Measurements from ENCODE around the gene WHRN. TPM values are rescaled to one million over a fixed set of nuclear protein-coding genes. Genes with fewer than 3 reads are reported as not detected.
A peak's percentile ranks its signal among the peaks of the same experiment; 100 is the strongest.

The WHRN gene
- total RNA-seq, 2 experiments from 2014 or later: 1.9 to 2.1 TPM

GRCh38 chr9:114369216-114370130, 135.8 kb downstream of the WHRN start:
- intact Hi-C loops (cut with micrococcal nuclease): loop anchor here (5.0 to 10.0 kb wide), 2 partner anchors 32 to 855 kb away; no protein-coding TSS in a partner anchor

GRCh38 chr9:114367772-114368569, 137.3 kb downstream of the WHRN start:
- H3K4me3 Mint-ChIP-seq: no peak overlapping the region
- no peaks in the 10 kb centered on the region for H3K27me3 Mint-ChIP-seq (ENCODE audit: low read depth)

More at GRCh38 chr9:114369216-114370130, 135.8 kb downstream of the WHRN start:
- H3K27ac Mint-ChIP-seq: peak overlapping the region; percentile 13
- peaks cover 70% of the 10 kb centered on the region for H3K36me3 Mint-ChIP-seq (ENCODE audit: low read depth)
- DNase-seq: no peak
- H3K4me3 Mint-ChIP-seq: no peak overlapping the region
- no peaks in the 10 kb centered on the region for H3K27me3 Mint-ChIP-seq (ENCODE audit: low read depth)
- peaks cover 86% of the 10 kb centered on the region for H3K4me1 Mint-ChIP-seq (ENCODE audit: low read depth)
- no peaks in the 10 kb centered on the region for H3K9me3 Mint-ChIP-seq
- CTCF ChIA-PET: interaction anchor here (0.9 to 2.8 kb wide), 3 partner anchors 14 to 36 kb away, joined by 3 to 23 read pairs (median 4); no protein-coding TSS in a partner anchor

GRCh38 chr9:114367366-114367765, 137.9 kb downstream of the WHRN start:
- Mint-ChIP-seq H3K27me3 (ENCODE audit: low read depth) (no peaks in the 10 kb centered on the region), H3K27ac (peak overlapping the region; percentile 93), H3K4me3 (no peak overlapping the region), H3K4me1 (ENCODE audit: low read depth) (peaks cover 83% of the 10 kb centered on the region), H3K9me3 (no peaks in the 10 kb centered on the region), H3K36me3 (ENCODE audit: low read depth) (peaks cover 74% of the 10 kb centered on the region)
- intact Hi-C loops (cut with micrococcal nuclease): no loop called here
- CTCF ChIA-PET: interaction anchor here (1.0 to 2.8 kb wide), 3 partner anchors 12 to 28 kb away, joined by 3 to 23 read pairs (median 5); no protein-coding TSS in a partner anchor
- no peak for DNase-seq

More at GRCh38 chr9:114367772-114368569, 137.3 kb downstream of the WHRN start:
- H3K9me3 Mint-ChIP-seq: no peaks in the 10 kb centered on the region
- DNase-seq: no peak
- peaks cover 87% of the 10 kb centered on the region for H3K4me1 Mint-ChIP-seq (ENCODE audit: low read depth)
- peak overlapping the region; percentile 93 for H3K27ac Mint-ChIP-seq
- intact Hi-C loops (cut with micrococcal nuclease): no loop called here
- peaks cover 75% of the 10 kb centered on the region for H3K36me3 Mint-ChIP-seq (ENCODE audit: low read depth)
- CTCF ChIA-PET: interaction anchor here (0.9 to 2.8 kb wide), 5 partner anchors 12 to 38 kb away, joined by 3 to 23 read pairs (median 4); no protein-coding TSS in a partner anchor

DNA sequence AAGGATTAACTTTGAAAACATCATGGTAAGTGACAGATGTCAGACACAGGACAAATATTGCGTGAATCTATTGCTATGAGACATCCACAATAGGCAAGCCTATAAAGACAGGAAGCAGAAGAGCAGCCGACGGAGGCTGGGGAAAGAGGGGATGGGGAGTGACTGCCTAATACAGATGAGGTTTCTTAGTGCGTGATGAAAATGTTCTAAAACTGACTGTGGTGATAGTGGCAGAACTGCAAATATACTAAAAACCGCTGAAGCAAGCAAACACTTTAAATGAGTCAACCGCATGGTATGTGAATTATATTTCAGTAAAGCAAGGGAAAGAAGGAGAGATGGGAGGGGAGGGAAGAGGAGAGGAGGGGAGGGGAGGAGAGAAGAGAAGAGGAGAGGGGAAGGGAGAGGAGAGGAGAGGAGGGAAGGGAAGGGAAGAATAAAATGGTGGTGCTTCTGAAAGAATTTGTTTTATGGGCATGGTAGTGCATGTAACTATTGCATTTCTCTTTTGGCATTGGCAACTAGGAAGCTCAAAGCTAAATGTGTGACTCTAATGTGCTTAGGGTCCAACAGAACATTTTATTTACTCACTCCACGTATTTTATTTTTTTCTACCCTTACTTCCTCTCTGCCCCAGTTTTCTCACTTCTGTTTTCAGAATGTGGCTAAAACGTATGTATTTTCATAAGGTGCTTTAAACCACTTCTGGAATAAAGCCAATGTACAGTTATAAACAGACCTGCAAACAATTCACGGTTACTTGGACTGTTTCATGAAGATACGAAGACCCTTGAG, 138.7 kb downstream of the WHRN start:
- peaks cover 77% of the 10 kb centered on the region for H3K4me1 Mint-ChIP-seq (ENCODE audit: low read depth)
- peaks cover 70% of the 10 kb centered on the region for H3K36me3 Mint-ChIP-seq (ENCODE audit: low read depth)
- no peaks in the 10 kb centered on the region for H3K27me3 Mint-ChIP-seq (ENCODE audit: low read depth)
- intact Hi-C loops (cut with micrococcal nuclease): loop anchor here (1.0 kb wide), 2 partner anchors 17 to 19 kb away; no protein-coding TSS in a partner anchor
- peak overlapping the region; percentile 93 for H3K27ac Mint-ChIP-seq
- peak; percentile 70 for DNase-seq
- H3K9me3 Mint-ChIP-seq: no peaks in the 10 kb centered on the region
- CTCF ChIA-PET: interaction anchor here (1.2 to 2.8 kb wide), 3 partner anchors 18 to 29 kb away, joined by 3 to 23 read pairs (median 9); partner anchors contain the start of gene AKNA
- H3K4me3 Mint-ChIP-seq: peak overlapping the region; percentile 25

GRCh38 chr9:114365194-114365593, 140.1 kb downstream of the WHRN start:
- H3K4me1 Mint-ChIP-seq (ENCODE audit: low read depth): peaks cover 73% of the 10 kb centered on the region
- no peak for DNase-seq
- no peak overlapping the region for H3K4me3 Mint-ChIP-seq
- H3K27ac Mint-ChIP-seq: peak overlapping the region; percentile 94
- no peaks in the 10 kb centered on the region for H3K9me3 Mint-ChIP-seq
- H3K36me3 Mint-ChIP-seq (ENCODE audit: low read depth): peaks cover 74% of the 10 kb centered on the region
- no peaks in the 10 kb centered on the region for H3K27me3 Mint-ChIP-seq (ENCODE audit: low read depth)
- CTCF ChIA-PET: interaction anchor here (0.6 to 2.4 kb wide), 6 partner anchors 13 to 1056 kb away, joined by 3 to 9 read pairs (median 4); partner anchors contain the start of gene AKNA
- intact Hi-C loops (cut with micrococcal nuclease): no loop called here

DNA sequence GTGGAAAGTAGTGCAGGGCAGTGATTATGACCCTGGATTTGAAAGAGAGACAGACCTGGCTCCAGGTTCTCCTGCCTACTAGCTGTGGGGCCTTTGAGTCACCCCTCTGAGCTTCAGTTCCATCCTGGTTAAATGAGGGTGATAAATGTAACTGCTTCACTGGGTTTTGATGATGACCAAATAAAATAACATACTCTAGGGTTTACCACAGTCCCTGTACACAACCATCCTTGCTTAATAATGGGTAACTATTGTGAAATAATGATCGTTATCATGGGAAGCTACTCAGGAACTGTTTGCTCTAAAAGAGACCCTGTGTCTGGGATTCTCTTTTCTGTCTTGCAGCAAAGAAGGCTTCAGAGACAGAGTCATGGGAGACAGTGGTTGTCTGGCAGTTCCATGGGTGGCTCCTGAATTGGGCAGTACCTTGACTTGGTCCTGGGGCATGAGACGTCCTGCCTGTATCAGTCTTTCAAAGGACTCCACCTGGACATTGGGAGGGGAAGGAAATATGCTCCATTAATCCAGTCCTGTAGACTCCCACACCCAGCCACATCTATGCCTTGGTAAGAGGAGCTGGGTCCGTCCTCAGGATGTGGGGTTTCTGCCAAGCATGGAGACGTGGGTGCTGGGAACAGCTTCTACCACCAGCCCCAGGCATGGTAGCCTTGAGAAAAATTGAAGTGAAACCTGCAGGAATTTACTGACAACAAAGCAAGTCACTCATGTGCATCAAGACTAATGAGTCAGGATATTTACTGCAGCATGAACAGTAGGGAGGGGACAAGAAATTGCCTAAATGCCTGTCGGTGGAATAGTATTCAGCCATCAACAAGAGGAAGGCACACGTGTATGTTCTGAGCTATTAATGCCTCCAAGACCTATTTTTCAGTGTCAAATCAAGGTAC, 140.9 kb downstream of the WHRN start:
- intact Hi-C loops (cut with micrococcal nuclease): no loop called here
- CTCF ChIA-PET: interaction anchor here (1.2 to 2.4 kb wide), 6 partner anchors 13 to 42 kb away, joined by 3 to 9 read pairs (median 6); partner anchors contain the start of gene AKNA
- H3K9me3 Mint-ChIP-seq: no peaks in the 10 kb centered on the region
- peaks cover 76% of the 10 kb centered on the region for H3K36me3 Mint-ChIP-seq (ENCODE audit: low read depth)
- H3K27ac Mint-ChIP-seq: peak overlapping the region; percentile 94
- no peaks in the 10 kb centered on the region for H3K27me3 Mint-ChIP-seq (ENCODE audit: low read depth)
- peaks cover 73% of the 10 kb centered on the region for H3K4me1 Mint-ChIP-seq (ENCODE audit: low read depth)
- H3K4me3 Mint-ChIP-seq: no peak overlapping the region
- DNase-seq: no peak

DNA sequence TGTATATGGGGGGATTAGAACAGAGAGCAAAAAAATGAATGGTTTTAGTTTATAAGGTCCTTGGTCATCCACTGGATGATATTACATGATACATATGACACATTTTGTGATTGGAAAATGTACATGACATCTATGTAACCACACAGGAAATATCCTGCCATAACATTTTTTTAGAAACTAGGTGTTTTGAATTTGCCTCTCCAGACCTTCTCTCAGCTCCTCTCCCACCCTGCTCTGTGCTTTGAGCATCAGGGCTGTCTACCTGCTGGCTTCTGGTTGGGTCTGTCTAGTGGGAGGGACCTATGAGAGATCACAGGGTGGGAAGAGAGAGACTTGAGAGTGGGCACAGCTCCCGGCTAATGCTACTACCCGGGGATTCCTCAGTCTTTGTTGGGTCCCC, 141.8 kb downstream of the WHRN start:
- no peaks in the 10 kb centered on the region for H3K9me3 Mint-ChIP-seq
- no peak for DNase-seq
- H3K27ac Mint-ChIP-seq: peak overlapping the region; percentile 94
- H3K27me3 Mint-ChIP-seq (ENCODE audit: low read depth): no peaks in the 10 kb centered on the region
- peaks cover 73% of the 10 kb centered on the region for H3K4me1 Mint-ChIP-seq (ENCODE audit: low read depth)
- H3K36me3 Mint-ChIP-seq (ENCODE audit: low read depth): peaks cover 83% of the 10 kb centered on the region
- intact Hi-C loops (cut with micrococcal nuclease): loop anchor here (1.0 kb wide), 1 partner anchor 9 kb away; no protein-coding TSS in a partner anchor
- H3K4me3 Mint-ChIP-seq: no peak overlapping the region
- CTCF ChIA-PET: interaction anchor here (1.1 to 1.7 kb wide), 6 partner anchors 10 to 31 kb away, joined by 3 to 7 read pairs (median 4); no protein-coding TSS in a partner anchor

- Mint-ChIP-seq H3K36me3 (ENCODE audit: low read depth) (peaks cover 80% of the 10 kb centered on the region), H3K4me1 (ENCODE audit: low read depth) (peaks cover 68% of the 10 kb centered on the region), H3K27ac (peak overlapping the region; percentile 94), H3K4me3 (no peak overlapping the region), H3K27me3 (ENCODE audit: low read depth) (no peaks in the 10 kb centered on the region), H3K9me3 (no peaks in the 10 kb centered on the region)
- CTCF ChIA-PET: interaction anchor here (1.1 to 1.7 kb wide), 4 partner anchors 9 to 25 kb away, joined by 3 to 5 read pairs (median 4); no protein-coding TSS in a partner anchor
- intact Hi-C loops (cut with micrococcal nuclease): no loop called here
- DNase-seq: no peak
These were observed 142.9 kb downstream of the WHRN start for GRCh38 chr9:114362394-114362793.

DNA sequence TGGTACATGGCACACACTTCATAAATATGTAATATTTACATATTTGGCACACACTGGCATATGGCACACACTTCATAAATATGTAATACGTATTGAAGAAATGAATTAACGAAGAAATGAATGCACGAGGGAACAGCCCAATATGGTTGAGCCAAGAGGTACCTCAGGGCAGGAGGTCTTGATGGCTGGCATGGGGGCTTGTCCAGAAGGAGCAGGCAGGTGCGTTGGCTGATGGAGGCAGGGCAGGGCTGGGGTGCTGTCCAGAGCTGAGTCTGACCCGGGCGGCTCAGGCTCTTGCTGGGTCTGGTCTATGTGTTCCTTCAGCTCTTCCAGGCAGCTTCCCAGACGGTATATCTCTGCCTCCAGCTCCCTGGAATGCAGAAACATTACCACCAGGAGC, 143.7 kb downstream of the WHRN start:
- H3K27me3 Mint-ChIP-seq (ENCODE audit: low read depth): no peaks in the 10 kb centered on the region
- no peaks in the 10 kb centered on the region for H3K9me3 Mint-ChIP-seq
- H3K27ac Mint-ChIP-seq: peak overlapping the region; percentile 75
- no peak overlapping the region for H3K4me3 Mint-ChIP-seq
- CTCF ChIA-PET: interaction anchor here (0.7 to 1.7 kb wide), 3 partner anchors 8 to 47 kb away, joined by 3 to 5 read pairs (median 4); no protein-coding TSS in a partner anchor
- no peak for DNase-seq
- intact Hi-C loops (cut with micrococcal nuclease): no loop called here
- H3K36me3 Mint-ChIP-seq (ENCODE audit: low read depth): peaks cover 74% of the 10 kb centered on the region
- H3K4me1 Mint-ChIP-seq (ENCODE audit: low read depth): peaks cover 62% of the 10 kb centered on the region

GRCh38 chr9:114359801-114360200, 145.5 kb downstream of the WHRN start:
- Mint-ChIP-seq H3K36me3 (ENCODE audit: low read depth) (peaks cover 64% of the 10 kb centered on the region), H3K9me3 (no peaks in the 10 kb centered on the region), H3K4me3 (no peak overlapping the region), H3K27ac (peak overlapping the region; percentile 75), H3K4me1 (ENCODE audit: low read depth) (peaks cover 48% of the 10 kb centered on the region), H3K27me3 (ENCODE audit: low read depth) (no peaks in the 10 kb centered on the region)
- intact Hi-C loops (cut with micrococcal nuclease): no loop called here
- no peak for DNase-seq
- CTCF ChIA-PET: no interaction called here

All from activated naive CD4-positive, alpha-beta T cell treated with anti-CD3 and anti-CD28 coated beads for 36 hours (primary cell).